ENCODE results near the gene ARHGAP22.

ARHGAP22 gene

DNA sequence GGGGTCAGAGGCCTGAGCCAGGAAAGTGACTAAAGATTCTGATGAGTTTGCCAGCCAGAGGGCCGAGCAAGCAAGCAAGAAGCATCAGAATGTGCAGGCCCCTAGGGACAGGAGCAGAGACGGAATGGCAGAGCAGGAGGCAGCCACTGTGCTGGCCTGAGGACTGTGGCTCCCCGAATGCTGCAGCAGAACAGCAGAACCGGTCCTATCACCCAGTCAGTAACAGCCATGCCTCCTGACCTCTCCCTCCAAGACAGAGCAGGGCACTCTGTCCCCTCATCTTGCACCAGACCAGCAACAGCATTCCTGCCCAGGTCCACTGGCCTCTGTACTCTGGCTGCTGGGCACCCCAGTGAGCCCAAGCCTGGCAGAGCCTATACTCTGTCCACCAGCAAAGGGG is 85.9 kb downstream of the ARHGAP22 start:
- in situ Hi-C loops (cut with MboI; ENCODE audit: low sequenced_read_pairs, unreplicated experiment): loop anchor here (10.0 kb wide), 1 partner anchor 154 kb away; no protein-coding TSS in a partner anchor
- TF ChIP-seq, protein P1, sequence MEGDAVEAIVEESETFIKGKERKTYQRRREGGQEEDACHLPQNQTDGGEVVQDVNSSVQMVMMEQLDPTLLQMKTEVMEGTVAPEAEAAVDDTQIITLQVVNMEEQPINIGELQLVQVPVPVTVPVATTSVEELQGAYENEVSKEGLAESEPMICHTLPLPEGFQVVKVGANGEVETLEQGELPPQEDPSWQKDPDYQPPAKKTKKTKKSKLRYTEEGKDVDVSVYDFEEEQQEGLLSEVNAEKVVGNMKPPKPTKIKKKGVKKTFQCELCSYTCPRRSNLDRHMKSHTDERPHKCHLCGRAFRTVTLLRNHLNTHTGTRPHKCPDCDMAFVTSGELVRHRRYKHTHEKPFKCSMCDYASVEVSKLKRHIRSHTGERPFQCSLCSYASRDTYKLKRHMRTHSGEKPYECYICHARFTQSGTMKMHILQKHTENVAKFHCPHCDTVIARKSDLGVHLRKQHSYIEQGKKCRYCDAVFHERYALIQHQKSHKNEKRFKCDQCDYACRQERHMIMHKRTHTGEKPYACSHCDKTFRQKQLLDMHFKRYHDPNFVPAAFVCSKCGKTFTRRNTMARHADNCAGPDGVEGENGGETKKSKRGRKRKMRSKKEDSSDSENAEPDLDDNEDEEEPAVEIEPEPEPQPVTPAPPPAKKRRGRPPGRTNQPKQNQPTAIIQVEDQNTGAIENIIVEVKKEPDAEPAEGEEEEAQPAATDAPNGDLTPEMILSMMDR (IDR thresholded peaks at IDR 0.05; ENCODE audit: borderline replicate concordance, control extremely low read depth, extremely low read depth, insufficient read depth, missing control alignments): no peak
- no peak for DNase-seq (ENCODE audit: low spot score)

DNA sequence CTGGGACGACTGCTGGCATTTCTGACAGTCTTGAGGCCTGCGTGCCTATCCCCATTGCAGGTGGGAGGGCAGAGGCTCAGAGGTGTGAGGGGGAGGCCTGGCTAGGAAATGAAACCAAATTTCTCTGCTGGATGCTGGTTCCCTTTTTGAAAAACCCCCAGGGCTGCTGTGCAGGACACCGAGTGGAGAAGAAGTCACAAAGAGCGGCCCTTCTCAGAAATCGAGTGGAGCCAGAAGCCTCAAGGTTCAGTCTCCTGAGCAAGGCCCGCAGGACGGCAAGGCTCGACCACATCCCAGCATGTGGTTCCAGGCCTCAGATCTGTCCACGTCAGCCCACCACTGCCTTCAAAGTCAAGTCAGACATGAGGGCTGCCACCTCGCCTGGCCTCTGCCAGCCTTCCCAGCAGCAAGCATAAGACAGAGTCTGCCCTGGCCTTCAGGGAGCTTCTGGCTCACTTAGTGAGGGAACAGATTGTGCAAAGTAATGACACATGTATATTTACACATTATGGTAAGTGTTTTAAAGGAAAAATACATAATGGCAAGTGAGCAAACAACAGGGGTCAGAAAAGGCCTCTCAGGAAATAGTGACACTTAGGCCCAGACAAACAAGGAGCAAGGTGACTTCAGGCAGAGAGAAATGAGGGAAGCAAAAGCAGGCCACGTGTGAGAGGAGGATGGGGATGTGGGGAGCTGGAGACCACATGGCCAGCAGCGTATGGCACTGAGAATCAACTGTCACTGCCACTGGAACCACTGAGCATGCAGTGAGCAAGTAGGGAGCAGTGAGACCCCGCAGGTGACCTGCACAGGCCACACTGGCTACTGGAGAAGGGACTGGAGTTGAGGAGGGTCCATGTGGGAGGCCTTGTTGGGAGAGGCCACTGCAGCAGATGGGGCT is 86.7 kb downstream of the ARHGAP22 start:
- in situ Hi-C loops (cut with MboI; ENCODE audit: low sequenced_read_pairs, unreplicated experiment): loop anchor here (10.0 kb wide), 1 partner anchor 153 kb away; no protein-coding TSS in a partner anchor
- TF ChIP-seq, protein P1 (IDR thresholded peaks at IDR 0.05; ENCODE audit: borderline replicate concordance, control extremely low read depth, extremely low read depth, insufficient read depth, missing control alignments): no peak
- no peak for DNase-seq (ENCODE audit: low spot score)

DNA sequence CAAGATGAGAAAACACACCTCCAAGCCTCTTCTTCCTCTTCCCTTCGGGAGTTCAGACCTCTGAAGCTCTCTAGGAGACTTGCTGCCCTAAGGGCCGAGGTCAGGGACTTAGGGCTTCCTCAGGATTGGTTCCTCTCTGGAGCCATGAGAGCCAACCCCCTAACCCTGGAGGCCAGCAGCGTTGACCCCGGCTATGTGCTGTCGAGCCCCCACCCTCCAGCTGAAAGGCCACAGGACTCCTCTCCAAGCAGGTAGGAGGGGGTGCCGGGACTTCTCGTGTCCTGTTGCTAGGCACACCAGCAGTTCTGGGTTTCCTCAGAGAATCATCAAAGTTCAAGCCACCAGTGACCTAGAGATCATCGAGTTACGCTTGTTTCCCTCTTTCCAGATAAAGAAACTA is 87.4 kb downstream of the ARHGAP22 start:
- no peak for DNase-seq (ENCODE audit: low spot score)
- TF ChIP-seq, protein P1 (IDR thresholded peaks at IDR 0.05; ENCODE audit: borderline replicate concordance, control extremely low read depth, extremely low read depth, insufficient read depth, missing control alignments): no peak
- in situ Hi-C loops (cut with MboI; ENCODE audit: low sequenced_read_pairs, unreplicated experiment): loop anchor here (10.0 kb wide), 1 partner anchor 153 kb away; no protein-coding TSS in a partner anchor

DNA sequence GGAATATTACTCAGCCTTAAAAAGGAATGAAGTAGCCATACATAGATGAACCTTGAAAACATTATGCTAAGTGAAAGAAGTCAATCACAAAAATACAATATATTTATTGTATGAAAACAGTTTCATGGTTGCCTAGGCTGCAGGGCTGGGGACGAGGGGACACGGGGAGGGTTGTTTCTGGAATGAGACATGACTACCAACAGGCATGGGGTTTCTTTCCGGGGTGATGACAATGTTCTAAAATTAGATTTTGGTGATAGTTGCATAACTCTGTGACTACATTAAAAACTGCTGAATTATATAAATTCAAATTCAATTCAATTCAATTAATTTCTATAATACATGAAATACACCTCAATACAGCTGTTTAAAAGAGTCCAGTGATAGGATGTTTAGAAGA is 88.0 kb downstream of the ARHGAP22 start:
- in situ Hi-C loops (cut with MboI; ENCODE audit: low sequenced_read_pairs, unreplicated experiment): loop anchor here (10.0 kb wide), 1 partner anchor 152 kb away; no protein-coding TSS in a partner anchor
- TF ChIP-seq, protein P1 (IDR thresholded peaks at IDR 0.05; ENCODE audit: borderline replicate concordance, control extremely low read depth, extremely low read depth, insufficient read depth, missing control alignments): no peak
- DNase-seq (ENCODE audit: low spot score): no peak

DNA sequence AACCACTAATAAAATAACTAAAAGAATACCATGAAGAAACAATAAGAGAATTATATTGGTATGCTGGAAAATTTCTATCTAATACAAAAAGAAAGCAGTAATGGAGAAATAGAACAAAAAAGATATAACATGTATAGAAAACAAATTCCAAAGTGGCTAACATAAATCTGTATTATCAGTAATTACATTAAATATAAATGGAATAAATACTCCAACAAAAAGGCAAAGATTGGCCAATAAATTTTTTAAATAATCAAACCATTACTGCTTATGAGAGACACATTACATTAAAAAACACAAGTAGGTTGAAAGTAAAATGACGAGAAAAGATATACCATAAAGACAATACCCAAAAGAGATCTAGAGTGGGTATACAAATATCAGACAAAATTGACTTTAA is 90.0 kb downstream of the ARHGAP22 start:
- DNase-seq (ENCODE audit: low spot score): no peak
- in situ Hi-C loops (cut with MboI; ENCODE audit: low sequenced_read_pairs, unreplicated experiment): loop anchor here (10.0 kb wide), 1 partner anchor 150 kb away; no protein-coding TSS in a partner anchor
- TF ChIP-seq, protein P1 (IDR thresholded peaks at IDR 0.05; ENCODE audit: borderline replicate concordance, control extremely low read depth, extremely low read depth, insufficient read depth, missing control alignments): no peak

DNA sequence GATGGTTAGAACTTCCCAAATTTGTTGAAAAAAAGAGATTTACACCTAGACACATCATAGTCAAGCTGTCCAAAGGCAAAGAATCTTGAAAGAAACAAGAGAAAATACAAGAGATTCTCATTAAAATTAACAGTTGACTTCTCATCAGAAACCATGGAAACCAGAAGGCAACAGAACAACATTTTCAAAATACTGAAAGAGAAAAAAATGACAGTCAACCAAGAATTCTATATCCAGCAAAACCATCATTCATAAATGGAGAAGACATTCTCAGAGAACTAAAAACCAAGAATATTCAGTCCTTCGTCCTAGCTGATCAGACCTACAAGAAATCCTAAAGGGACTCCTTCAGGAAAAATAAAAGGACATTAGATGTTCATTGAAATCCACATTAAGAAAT is 90.6 kb downstream of the ARHGAP22 start:
- TF ChIP-seq, protein P1 (IDR thresholded peaks at IDR 0.05; ENCODE audit: borderline replicate concordance, control extremely low read depth, extremely low read depth, insufficient read depth, missing control alignments): no peak
- DNase-seq (ENCODE audit: low spot score): no peak
- in situ Hi-C loops (cut with MboI; ENCODE audit: low sequenced_read_pairs, unreplicated experiment): loop anchor here (10.0 kb wide), 1 partner anchor 149 kb away; no protein-coding TSS in a partner anchor
